OCI-LY1 (cell line): ENCODE results near the gene SMARCAL1.

Source experiments
- EZH2 ChIP-seq: fragments of 200-600 bp; sonication (generic), shearing (Covaris generic); IDR thresholded peaks from 2 replicates; pipeline ENCODE4 v1.8.0; 2017; ENCODE audit warnings: borderline replicate concordance, mixed run types, mild to moderate bottlenecking, antibody characterized with exemption, low read length, moderate library complexity, mixed read lengths
- TF ChIP-seq, protein P1 (sequence below): fragments of 200-600 bp; sonication (generic), shearing (Covaris generic); IDR thresholded peaks from 2 replicates; pipeline ENCODE4 v1.5.1; 2017; ENCODE audit warnings: mild to moderate bottlenecking, antibody characterized with exemption, low read length, moderate library complexity, mixed read lengths

DNA sequence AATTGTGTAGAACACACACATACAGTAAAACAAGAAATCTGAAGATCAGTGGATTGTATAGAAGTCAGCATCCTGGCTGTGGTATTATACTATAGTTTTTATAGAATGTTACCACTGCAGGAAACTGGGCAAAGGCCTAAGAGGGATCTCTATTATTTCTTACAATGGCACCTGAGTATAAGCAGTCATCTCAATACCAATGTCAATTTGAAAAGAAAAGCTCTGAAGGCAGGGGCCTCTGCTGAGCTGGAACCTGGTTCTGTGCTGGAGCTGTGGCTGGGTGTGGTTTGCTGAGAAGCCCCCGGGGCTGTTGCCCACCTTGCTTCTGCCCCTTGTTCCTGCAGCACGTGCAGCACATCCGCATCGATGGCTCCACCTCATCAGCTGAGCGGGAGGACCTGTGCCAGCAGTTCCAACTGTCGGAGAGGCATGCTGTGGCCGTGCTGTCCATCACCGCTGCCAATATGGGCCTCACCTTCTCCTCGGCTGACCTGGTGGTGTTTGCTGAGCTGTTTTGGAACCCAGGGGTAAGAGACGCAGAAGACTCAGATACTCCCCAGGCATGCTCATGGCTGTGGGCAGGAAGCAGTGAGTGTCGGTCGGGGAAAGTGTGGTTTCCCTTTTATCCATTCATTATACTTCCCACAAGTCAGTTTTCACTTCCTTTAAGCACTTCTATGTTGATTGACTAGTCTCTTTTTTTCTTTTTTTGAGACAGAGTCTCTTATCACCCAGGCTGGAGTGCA, 62.8 kb downstream of the SMARCAL1 start:
- TF ChIP-seq, protein P1, sequence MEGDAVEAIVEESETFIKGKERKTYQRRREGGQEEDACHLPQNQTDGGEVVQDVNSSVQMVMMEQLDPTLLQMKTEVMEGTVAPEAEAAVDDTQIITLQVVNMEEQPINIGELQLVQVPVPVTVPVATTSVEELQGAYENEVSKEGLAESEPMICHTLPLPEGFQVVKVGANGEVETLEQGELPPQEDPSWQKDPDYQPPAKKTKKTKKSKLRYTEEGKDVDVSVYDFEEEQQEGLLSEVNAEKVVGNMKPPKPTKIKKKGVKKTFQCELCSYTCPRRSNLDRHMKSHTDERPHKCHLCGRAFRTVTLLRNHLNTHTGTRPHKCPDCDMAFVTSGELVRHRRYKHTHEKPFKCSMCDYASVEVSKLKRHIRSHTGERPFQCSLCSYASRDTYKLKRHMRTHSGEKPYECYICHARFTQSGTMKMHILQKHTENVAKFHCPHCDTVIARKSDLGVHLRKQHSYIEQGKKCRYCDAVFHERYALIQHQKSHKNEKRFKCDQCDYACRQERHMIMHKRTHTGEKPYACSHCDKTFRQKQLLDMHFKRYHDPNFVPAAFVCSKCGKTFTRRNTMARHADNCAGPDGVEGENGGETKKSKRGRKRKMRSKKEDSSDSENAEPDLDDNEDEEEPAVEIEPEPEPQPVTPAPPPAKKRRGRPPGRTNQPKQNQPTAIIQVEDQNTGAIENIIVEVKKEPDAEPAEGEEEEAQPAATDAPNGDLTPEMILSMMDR: no peak
- no peak for TF ChIP-seq EZH2
